ENCODE data around the gene CMTM7. TPM values are rescaled to one million over a fixed set of nuclear protein-coding genes. Genes with fewer than 3 reads are reported as not detected.
A peak's percentile ranks its signal among the peaks of the same experiment; 100 is the strongest.
"Not testable (repeated sequence)": the region's sequence is repeated elsewhere in the genome, so short reads cannot be mapped to it uniquely, and the experiment has no call there.

CMTM7 gene
- total and polyA plus RNA-seq, 2 donors, result 12.5 to 45.7 TPM

- Histone ChIP-seq H3K9me3 (ENCODE audit: control insufficient read depth in 2 of 2, insufficient read depth in 1 of 2, low read length in 1 of 2) (peaks cover 0 to 3% of the 10 kb centered on the region in 2 donors), H3K4me3 (ENCODE audit: low read length in 2 of 2) (no peak overlapping the region), H3K36me3 (ENCODE audit: control insufficient read depth in 2 of 2, insufficient read depth in 2 of 2, low read length in 1 of 2) (peaks cover 28 to 35% of the 10 kb centered on the region in 2 donors), H3K27ac (ENCODE audit: low read depth in 1 of 2, low read length in 1 of 2) (peak overlapping the region; percentile 36 to 99), H3K27me3 (ENCODE audit: control insufficient read depth in 2 of 2, insufficient read depth in 1 of 2, low read length in 1 of 2) (no peaks in the 10 kb centered on the region), H3K4me1 (ENCODE audit: control insufficient read depth in 2 of 2, insufficient read depth in 2 of 2, low read length in 2 of 2) (peaks cover 34 to 61% of the 10 kb centered on the region in 2 donors)
- DNase-seq (ENCODE audit: low read depth in 6 of 9, low spot score in 9 of 9), result no peak
- WGBS, result 87% methylated on average over 11 of the region's 11 CpGs
Observed at GRCh38 chr3:32456429-32457130, 64.9 kb downstream of the CMTM7 start.

DNA sequence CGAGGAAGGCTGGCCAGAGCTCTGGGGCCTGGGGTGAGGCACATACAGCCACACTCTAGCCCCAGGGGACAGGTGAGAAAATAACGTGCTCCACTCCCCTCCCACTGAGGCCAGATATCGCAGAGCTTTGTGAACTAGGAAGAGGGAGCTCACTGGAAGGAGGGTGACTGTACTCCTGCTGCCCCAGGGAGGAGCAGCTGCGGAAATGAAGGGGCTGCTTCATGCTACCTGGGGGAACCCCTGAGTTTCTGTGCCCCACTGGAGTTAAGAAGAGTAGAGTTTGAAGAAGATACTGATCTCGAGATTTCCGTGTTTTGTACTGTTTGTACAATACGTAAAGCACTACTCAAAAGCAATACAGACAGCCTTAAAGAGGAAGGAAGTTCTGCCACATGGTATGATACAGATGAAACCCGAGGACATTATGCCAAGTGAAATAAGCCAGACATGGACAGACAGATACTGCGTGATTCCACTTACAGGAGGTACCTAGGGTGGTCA is 66.4 kb downstream of the CMTM7 start:
- no peaks in the 10 kb centered on the region for H3K27me3 ChIP-seq (ENCODE audit: control insufficient read depth in 2 of 2, insufficient read depth in 1 of 2, low read length in 1 of 2)
- peak in 8 of 9 donors; percentile 57 to 91 (median 76) for DNase-seq (ENCODE audit: low read depth in 6 of 9, low spot score in 9 of 9)
- peaks cover 34 to 74% of the 10 kb centered on the region in 2 donors for H3K4me1 ChIP-seq (ENCODE audit: control insufficient read depth in 2 of 2, insufficient read depth in 2 of 2, low read length in 2 of 2)
- H3K4me3 ChIP-seq (ENCODE audit: low read length in 2 of 2), result no peak overlapping the region
- peak overlapping the region; percentile 97 to 99 for H3K27ac ChIP-seq (ENCODE audit: low read depth in 1 of 2, low read length in 1 of 2)
- H3K9me3 ChIP-seq (ENCODE audit: control insufficient read depth in 2 of 2, insufficient read depth in 1 of 2, low read length in 1 of 2), result peaks cover 0 to 3% of the 10 kb centered on the region in 2 donors
- WGBS, result 12% methylated on average over 9 of the region's 9 CpGs
- peaks cover 23% of the 10 kb centered on the region in 2 donors for H3K36me3 ChIP-seq (ENCODE audit: control insufficient read depth in 2 of 2, insufficient read depth in 2 of 2, low read length in 1 of 2)

DNA sequence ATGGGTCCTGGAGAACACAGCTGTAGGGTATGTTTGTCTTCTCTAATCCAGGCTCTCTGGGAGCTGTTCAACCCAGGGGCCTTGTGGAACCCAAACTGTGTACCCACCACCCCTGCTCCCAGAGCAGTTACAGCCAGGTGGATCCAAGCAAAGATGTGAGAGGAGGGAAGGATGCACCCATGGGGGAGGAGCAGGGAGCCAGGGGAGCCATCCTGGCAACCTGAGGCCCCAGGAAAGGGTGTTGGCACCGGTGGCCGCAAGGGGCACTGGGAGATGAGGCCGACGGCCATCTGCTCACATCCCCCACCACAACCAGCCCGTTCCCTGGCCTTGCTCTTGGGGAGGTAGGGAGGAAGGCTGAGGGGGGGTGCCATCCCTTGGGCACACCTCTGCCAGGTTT is 67.8 kb downstream of the CMTM7 start:
- WGBS, result 74% methylated on average over 5 of the region's 5 CpGs
- peak in 2 of 9 donors; percentile 37 to 52 for DNase-seq (ENCODE audit: low read depth in 6 of 9, low spot score in 9 of 9)

GRCh38 chr3:32460031-32460749 is 68.5 kb downstream of the CMTM7 start:
- 5% methylated on average over 15 of the region's 15 CpGs for WGBS
- Histone ChIP-seq H3K4me1 (ENCODE audit: control insufficient read depth in 2 of 2, insufficient read depth in 2 of 2, low read length in 2 of 2) (peaks cover 34 to 80% of the 10 kb centered on the region in 2 donors), H3K4me3 (ENCODE audit: low read length in 2 of 2) (peak overlapping the region; percentile 37 to 45)

More for the DNA sequence above, 67.8 kb downstream of the CMTM7 start:
- Histone ChIP-seq H3K36me3 (ENCODE audit: control insufficient read depth in 2 of 2, insufficient read depth in 2 of 2, low read length in 1 of 2) (peaks cover 16 to 17% of the 10 kb centered on the region in 2 donors), H3K27ac (ENCODE audit: low read depth in 1 of 2, low read length in 1 of 2) (peak overlapping the region; percentile 97 to 99), H3K27me3 (ENCODE audit: control insufficient read depth in 2 of 2, insufficient read depth in 1 of 2, low read length in 1 of 2) (no peaks in the 10 kb centered on the region), H3K4me3 (ENCODE audit: low read length in 2 of 2) (no peak overlapping the region), H3K4me1 (ENCODE audit: control insufficient read depth in 2 of 2, insufficient read depth in 2 of 2, low read length in 2 of 2) (peaks cover 34 to 80% of the 10 kb centered on the region in 2 donors), H3K9me3 (ENCODE audit: control insufficient read depth in 2 of 2, insufficient read depth in 1 of 2, low read length in 1 of 2) (peaks cover 0 to 3% of the 10 kb centered on the region in 2 donors)

DNA sequence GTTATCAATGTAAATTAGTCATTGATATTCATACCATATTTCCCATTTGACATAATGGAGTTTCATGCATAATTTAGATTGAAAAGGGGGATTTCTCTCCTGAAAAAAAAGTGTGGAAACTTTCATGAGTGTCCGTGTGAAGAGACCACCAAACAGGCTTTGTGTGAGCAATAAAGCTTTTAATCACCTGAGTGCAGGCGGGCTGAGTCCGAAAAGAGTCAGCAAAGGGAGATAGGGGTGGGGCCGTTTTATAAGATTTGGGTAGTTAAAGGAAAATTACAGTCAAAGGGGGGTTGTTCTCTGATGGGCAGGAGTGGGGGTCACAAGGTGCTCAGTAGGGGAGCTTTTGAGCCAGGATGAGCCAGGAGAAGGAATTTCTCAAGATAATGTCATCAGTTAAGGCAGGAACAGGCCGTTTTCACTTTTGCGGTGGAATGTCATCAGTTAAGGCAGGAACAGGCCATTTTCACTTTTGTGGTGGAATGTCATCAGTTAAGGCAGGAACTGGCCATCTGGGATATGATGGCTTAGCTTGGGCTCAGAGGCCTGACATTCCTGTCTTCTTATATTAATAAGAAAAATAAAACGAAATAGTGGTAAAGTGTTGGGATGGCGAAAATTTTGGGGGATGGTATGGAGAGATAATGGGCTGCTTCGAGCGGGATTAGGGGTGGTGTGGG is 69.3 kb downstream of the CMTM7 start:
- Histone ChIP-seq H3K27ac (ENCODE audit: low read depth in 1 of 2, low read length in 1 of 2) (peak overlapping the region; percentile 87 to 99), H3K4me3 (ENCODE audit: low read length in 2 of 2) (peak overlapping the region in 1 of 2 donors; percentile 45), H3K4me1 (ENCODE audit: control insufficient read depth in 2 of 2, insufficient read depth in 2 of 2, low read length in 2 of 2) (peaks cover 34 to 74% of the 10 kb centered on the region in 2 donors)
- not testable (repeated sequence) for H3K27me3 ChIP-seq (ENCODE audit: control insufficient read depth in 2 of 2, insufficient read depth in 1 of 2, low read length in 1 of 2); H3K9me3 ChIP-seq (ENCODE audit: control insufficient read depth in 2 of 2, insufficient read depth in 1 of 2, low read length in 1 of 2); H3K36me3 ChIP-seq (ENCODE audit: control insufficient read depth in 2 of 2, insufficient read depth in 2 of 2, low read length in 1 of 2); DNase-seq (ENCODE audit: low read depth in 6 of 9, low spot score in 9 of 9)
- 87% methylated on average over 10 of the region's 10 CpGs for WGBS

More at GRCh38 chr3:32460031-32460749, 68.5 kb downstream of the CMTM7 start:
- H3K27ac ChIP-seq (ENCODE audit: low read depth in 1 of 2, low read length in 1 of 2), result peak overlapping the region; percentile 97 to 99
- no peaks in the 10 kb centered on the region for H3K27me3 ChIP-seq (ENCODE audit: control insufficient read depth in 2 of 2, insufficient read depth in 1 of 2, low read length in 1 of 2)
- H3K9me3 ChIP-seq (ENCODE audit: control insufficient read depth in 2 of 2, insufficient read depth in 1 of 2, low read length in 1 of 2), result peaks cover 0 to 3% of the 10 kb centered on the region in 2 donors
- peaks cover 9 to 10% of the 10 kb centered on the region in 2 donors for H3K36me3 ChIP-seq (ENCODE audit: control insufficient read depth in 2 of 2, insufficient read depth in 2 of 2, low read length in 1 of 2)
- peak; percentile 83 to 99 (median 92) for DNase-seq (ENCODE audit: low read depth in 6 of 9, low spot score in 9 of 9)

GRCh38 chr3:32462191-32462986 is 70.7 kb downstream of the CMTM7 start:
- not testable (repeated sequence) for H3K36me3 ChIP-seq (ENCODE audit: control insufficient read depth in 2 of 2, insufficient read depth in 2 of 2, low read length in 1 of 2); H3K27me3 ChIP-seq (ENCODE audit: control insufficient read depth in 2 of 2, insufficient read depth in 1 of 2, low read length in 1 of 2); H3K9me3 ChIP-seq (ENCODE audit: control insufficient read depth in 2 of 2, insufficient read depth in 1 of 2, low read length in 1 of 2); H3K4me3 ChIP-seq (ENCODE audit: low read length in 2 of 2)
- 82% methylated on average over 7 of the region's 9 CpGs for WGBS
- peaks cover 26 to 67% of the 10 kb centered on the region in 2 donors for H3K4me1 ChIP-seq (ENCODE audit: control insufficient read depth in 2 of 2, insufficient read depth in 2 of 2, low read length in 2 of 2)
- H3K27ac ChIP-seq (ENCODE audit: low read depth in 1 of 2, low read length in 1 of 2), result peak overlapping the region; percentile 6 to 99
- DNase-seq (ENCODE audit: low read depth in 6 of 9, low spot score in 9 of 9), result peak in 1 of 9 donors; percentile 48

DNA sequence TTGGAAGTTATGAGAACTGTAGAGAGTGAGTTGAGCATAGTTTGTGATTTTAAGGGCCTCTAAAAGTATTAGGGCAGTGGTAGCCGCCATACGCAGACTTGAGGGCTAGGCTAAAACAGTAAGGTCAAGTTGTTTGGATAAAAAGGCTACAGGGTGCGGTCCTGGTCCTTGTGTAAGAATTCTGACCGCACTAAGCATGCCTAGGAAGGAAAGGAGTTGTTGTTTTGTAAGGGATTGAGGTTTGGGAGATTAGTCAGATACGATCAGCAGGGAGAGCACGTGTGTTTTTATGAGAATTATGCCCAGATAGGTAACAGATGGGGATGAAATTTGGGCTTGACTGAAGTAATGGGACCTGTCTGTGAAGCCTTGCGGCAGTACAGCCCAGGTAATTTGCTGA is 71.8 kb downstream of the CMTM7 start:
- H3K4me3 ChIP-seq (ENCODE audit: low read length in 2 of 2); H3K27ac ChIP-seq (ENCODE audit: low read depth in 1 of 2, low read length in 1 of 2): not testable (repeated sequence)

DNA sequence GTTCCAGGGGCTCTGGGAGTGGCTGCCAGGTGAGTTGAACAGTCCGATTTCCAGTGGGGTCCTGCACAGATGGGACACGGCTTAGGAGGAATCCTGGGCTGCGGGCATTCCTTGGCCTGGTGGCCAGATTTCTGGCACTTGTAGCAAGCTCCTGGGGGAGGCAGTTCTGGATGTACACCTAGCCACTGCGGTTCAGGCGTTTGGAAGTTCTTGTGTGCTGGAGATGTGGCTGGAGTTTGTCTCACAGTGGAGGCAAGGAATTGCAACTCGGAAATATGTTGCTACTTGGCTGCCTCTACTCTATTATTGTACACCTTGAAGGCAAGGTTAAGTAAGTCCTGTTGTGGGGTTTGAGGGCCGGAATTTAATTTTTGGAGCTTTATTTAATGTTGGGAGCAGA is 73.1 kb downstream of the CMTM7 start:
- H3K27ac ChIP-seq (ENCODE audit: low read depth in 1 of 2, low read length in 1 of 2); DNase-seq (ENCODE audit: low read depth in 6 of 9, low spot score in 9 of 9); H3K9me3 ChIP-seq (ENCODE audit: control insufficient read depth in 2 of 2, insufficient read depth in 1 of 2, low read length in 1 of 2); H3K4me3 ChIP-seq (ENCODE audit: low read length in 2 of 2); H3K27me3 ChIP-seq (ENCODE audit: control insufficient read depth in 2 of 2, insufficient read depth in 1 of 2, low read length in 1 of 2): not testable (repeated sequence)
- H3K36me3 ChIP-seq (ENCODE audit: control insufficient read depth in 2 of 2, insufficient read depth in 2 of 2, low read length in 1 of 2), result peaks cover 7 to 11% of the 10 kb centered on the region in 2 donors
- 98% methylated on average over 6 of the region's 7 CpGs for WGBS
- peaks cover 7 to 61% of the 10 kb centered on the region in 2 donors for H3K4me1 ChIP-seq (ENCODE audit: control insufficient read depth in 2 of 2, insufficient read depth in 2 of 2, low read length in 2 of 2)

More for the DNA sequence above, 71.8 kb downstream of the CMTM7 start:
- WGBS, result 97% methylated on average over 7 of the region's 7 CpGs
- DNase-seq (ENCODE audit: low read depth in 6 of 9, low spot score in 9 of 9); H3K36me3 ChIP-seq (ENCODE audit: control insufficient read depth in 2 of 2, insufficient read depth in 2 of 2, low read length in 1 of 2); H3K27me3 ChIP-seq (ENCODE audit: control insufficient read depth in 2 of 2, insufficient read depth in 1 of 2, low read length in 1 of 2); H3K9me3 ChIP-seq (ENCODE audit: control insufficient read depth in 2 of 2, insufficient read depth in 1 of 2, low read length in 1 of 2): not testable (repeated sequence)
- H3K4me1 ChIP-seq (ENCODE audit: control insufficient read depth in 2 of 2, insufficient read depth in 2 of 2, low read length in 2 of 2), result peaks cover 18 to 64% of the 10 kb centered on the region in 2 donors
